ENCODE data around the gene MGAT3.

DNA sequence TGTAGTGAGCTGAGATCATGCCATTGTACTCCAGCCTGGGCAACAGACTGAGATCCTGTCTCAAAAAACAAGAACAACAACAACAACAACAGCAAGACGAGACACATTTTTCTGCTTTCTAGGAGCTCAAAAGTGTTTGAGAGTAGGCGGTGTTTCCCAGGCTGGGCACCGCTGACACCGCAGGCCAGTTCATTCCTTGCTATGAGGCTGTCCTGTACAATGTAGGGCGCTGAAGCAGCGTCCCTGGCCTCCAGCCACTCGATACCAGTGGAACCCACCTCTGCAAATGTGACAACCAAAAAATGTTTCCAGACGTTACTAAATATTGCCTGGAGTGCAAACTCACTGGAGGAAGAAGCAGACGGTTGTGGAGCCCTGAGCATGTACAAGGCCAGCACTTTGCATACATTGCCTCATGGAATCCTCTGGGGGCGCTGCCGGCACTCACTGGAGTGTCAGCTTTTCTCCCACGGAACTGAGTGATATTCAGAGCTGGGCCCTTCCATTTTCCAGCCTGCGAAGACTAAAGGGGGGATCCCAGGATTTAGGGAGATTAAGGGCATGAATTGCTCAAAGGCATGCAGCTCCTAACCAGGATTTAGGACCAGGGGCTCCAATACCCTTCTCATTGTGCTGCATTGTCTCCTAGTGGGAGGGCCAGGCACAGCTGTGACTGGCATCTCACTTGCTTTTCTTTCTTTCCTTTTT is 39.5 kb downstream of the MGAT3 start:
- no peak for TF ChIP-seq POLR2A (IDR thresholded peaks at IDR 0.05)
- TF ChIP-seq, protein P1, sequence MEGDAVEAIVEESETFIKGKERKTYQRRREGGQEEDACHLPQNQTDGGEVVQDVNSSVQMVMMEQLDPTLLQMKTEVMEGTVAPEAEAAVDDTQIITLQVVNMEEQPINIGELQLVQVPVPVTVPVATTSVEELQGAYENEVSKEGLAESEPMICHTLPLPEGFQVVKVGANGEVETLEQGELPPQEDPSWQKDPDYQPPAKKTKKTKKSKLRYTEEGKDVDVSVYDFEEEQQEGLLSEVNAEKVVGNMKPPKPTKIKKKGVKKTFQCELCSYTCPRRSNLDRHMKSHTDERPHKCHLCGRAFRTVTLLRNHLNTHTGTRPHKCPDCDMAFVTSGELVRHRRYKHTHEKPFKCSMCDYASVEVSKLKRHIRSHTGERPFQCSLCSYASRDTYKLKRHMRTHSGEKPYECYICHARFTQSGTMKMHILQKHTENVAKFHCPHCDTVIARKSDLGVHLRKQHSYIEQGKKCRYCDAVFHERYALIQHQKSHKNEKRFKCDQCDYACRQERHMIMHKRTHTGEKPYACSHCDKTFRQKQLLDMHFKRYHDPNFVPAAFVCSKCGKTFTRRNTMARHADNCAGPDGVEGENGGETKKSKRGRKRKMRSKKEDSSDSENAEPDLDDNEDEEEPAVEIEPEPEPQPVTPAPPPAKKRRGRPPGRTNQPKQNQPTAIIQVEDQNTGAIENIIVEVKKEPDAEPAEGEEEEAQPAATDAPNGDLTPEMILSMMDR (IDR thresholded peaks at IDR 0.05) = peak; percentile 56 to 83 (median 77)

Measured in thyroid gland (tissue), 4 donors.